Adrenal gland (tissue), 12 donors: ENCODE data around the gene REXO1. TPM values are rescaled to one million over a fixed set of nuclear protein-coding genes. Genes with fewer than 3 reads are reported as not detected.
"Not testable (repeated sequence)": the region's sequence is repeated elsewhere in the genome, so short reads cannot be mapped to it uniquely, and the experiment has no call there.

Source experiments
- DNase-seq, 7 donors: peaks; one replicate each; pipeline ENCODE4 v3.0.0-alpha.2; 2019 to 2020
- H3K27ac ChIP-seq, 5 donors: fragments of 200-600 bp; sonication (generic) in 4 of 5; 1 replicate in 3 of 5; 2 replicates in 2 of 5; pipeline versions ENCODE4 v1.5.1 to v1.8.0; 2016 to 2020; ENCODE audit warnings: mild to moderate bottlenecking in 1 of 5
- H3K27me3 ChIP-seq: fragments of 200-600 bp; 2 replicates; pipeline ENCODE4 v1.8.0; 2021
- H3K36me3 ChIP-seq, 2 donors: fragments of 200-600 bp; replicated peaks in 1 of 2; 1 replicate in 1 of 2; 2 replicates in 1 of 2; pipeline versions ENCODE4 v1.5.1 to v1.8.0; 2018 to 2022
- H3K4me1 ChIP-seq, 2 donors: fragments of 200-600 bp; replicated peaks in 1 of 2; 1 replicate in 1 of 2; 2 replicates in 1 of 2; pipeline versions ENCODE4 v1.5.1 to v1.8.0; 2018 to 2021
- H3K4me3 ChIP-seq, 4 donors: fragments of 200-600 bp; sonication (generic) in 3 of 4; one replicate each; pipeline ENCODE4 v1.5.1; 2016 to 2018
- H3K9me3 ChIP-seq, 3 donors: fragments of 200-600 bp; sonication (generic) in 1 of 3; replicated peaks in 1 of 3; 1 replicate in 2 of 3; 2 replicates in 1 of 3; pipeline versions ENCODE4 v1.5.1 to v1.8.0; 2016 to 2021
- CTCF ChIP-seq, 6 experiments: fragments of 450-650 bp in 4 of 6; fragments of 200-600 bp in 2 of 6; sonication (generic) in 1 of 6; IDR thresholded peaks; 1 replicate in 5 of 6; 2 replicates in 1 of 6; pipeline versions ENCODE4 v1.5.1 to v1.8.0; 2016 to 2021; ENCODE audit warnings: antibody characterized with exemption in 6 of 6, mild to moderate bottlenecking in 2 of 6, moderate library complexity in 1 of 6
- POLR2A ChIP-seq, 2 donors: fragments of 450-650 bp; IDR thresholded peaks; one replicate each; pipeline ENCODE4 v1.6.1; 2017; ENCODE audit warnings: antibody characterized with exemption in 2 of 2, mild to moderate bottlenecking in 2 of 2, moderate library complexity in 1 of 2
- WGBS, 4 donors: extraction: QIAGEN DNeasy Blood & Tissue Kit in 2 of 4; methylation state at CpG; one replicate each; pipeline versions ENCODE4 v1.1.5 to v1.1.7; 2013 to 2017; 5-methylcytosine and 5-hydroxymethylcytosine counted together
- intact Hi-C, 2 donors: fragments of 100-400 bp; cut with DNase I; formaldehyde crosslinking; loops; one replicate each; pipeline versions ENCODE4 v1.14.1 to v1.15.0; 2022 to 2023
- polyA plus RNA-seq, 3 donors: library from polyadenylated mRNA; stranded (reverse); fragments of 200-250 nt in 2 of 3; fragments of 350-450 nt in 1 of 3; fragmentation: Illumina TruSeq in 1 of 3; extraction: RNeasy Lipid Tissue Mini Kit (QIAGEN cat#74804) in 1 of 3; gene quantifications; one replicate each; pipeline ENCODE4 v1.2.3, GENCODE V29; 2013 to 2014
- total RNA-seq, 9 donors: library from RNA; depleted of rRNA in 4 of 9; stranded (reverse); fragments of >200 nt in 4 of 9; fragments of 120-200 nt in 1 of 9; fragmentation: NEBNext Ultra II Directional in 1 of 9; extraction: Animal tissue kit (Norgen Biotek cat#: 25700) in 1 of 9; gene quantifications; one replicate each; pipeline versions ENCODE4 v1.1.0 to v1.2.4, GENCODE V29; 2013 to 2023
- donor health status: healthy with polysubstance abuse.
- donor health status: Bipolar disorder and iron deficiency.
- donor health status: DM: yes; HTN: yes; CAD: no.
- donor health status: DM: no; HTN: no; CAD: no.
- donor health status: DM: no; HTN: no; CAD: no.
- donor health status: DM: yes; HTN: yes; CAD: no.

REXO1 gene
- total and polyA plus RNA-seq, 12 donors, result 9.3 to 155 (median 44.5) TPM

DNA sequence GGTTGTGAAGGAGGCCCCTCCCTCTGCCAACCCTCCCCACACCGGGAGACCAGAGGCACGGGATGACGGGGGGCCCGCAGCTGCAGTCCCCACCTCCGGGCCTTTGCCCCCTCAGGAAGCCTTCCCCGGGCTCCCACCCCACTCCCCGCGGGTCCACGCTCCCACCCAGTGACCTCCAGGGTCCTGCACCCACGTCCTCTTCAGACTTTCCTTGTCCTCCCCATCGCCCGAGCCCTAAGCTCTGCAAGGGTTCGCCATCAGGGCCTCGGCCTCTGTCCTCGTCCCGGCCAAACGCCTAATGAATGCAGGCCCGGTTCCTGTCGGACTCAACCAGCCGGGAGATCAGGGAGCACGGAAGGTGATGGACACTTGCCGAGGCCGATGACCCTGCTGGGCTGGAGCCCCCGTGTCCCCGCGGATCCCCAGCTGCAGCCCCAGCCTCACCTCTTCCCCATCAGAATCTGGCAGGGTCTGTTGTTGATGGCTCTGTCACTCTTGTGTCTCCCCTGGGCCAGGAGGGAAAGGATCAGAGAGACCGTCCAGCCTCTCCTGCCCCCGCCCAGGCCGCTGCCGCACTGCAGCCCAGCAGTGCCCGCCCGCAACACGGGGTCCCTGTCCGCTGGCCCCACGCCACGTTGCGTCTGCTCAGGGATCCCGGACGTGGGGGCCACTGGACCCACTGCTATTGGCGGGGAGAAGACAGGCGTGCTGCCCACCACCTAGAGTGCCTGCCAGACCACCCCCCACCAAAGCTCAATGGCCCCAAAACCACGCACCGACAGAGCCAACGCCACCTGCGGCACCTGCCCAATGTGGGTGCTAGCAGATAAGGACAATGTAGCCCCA lies 41.9 kb downstream of the REXO1 start:
- H3K4me1 ChIP-seq, result no peaks in the 10 kb centered on the region
- H3K27ac ChIP-seq, result no peak overlapping the region
- no peaks in the 10 kb centered on the region for H3K9me3 ChIP-seq
- no peaks in the 10 kb centered on the region for H3K36me3 ChIP-seq
- no peak for TF ChIP-seq POLR2A (IDR thresholded peaks at IDR 0.05)
- no peak for TF ChIP-seq CTCF (IDR thresholded peaks at IDR 0.05)
- no peaks in the 10 kb centered on the region for H3K27me3 ChIP-seq
- WGBS, 4 donors, result 84 to 92% (median 90%) methylated on average over 19 to 45 of the region's 45 CpGs
- no peak overlapping the region for H3K4me3 ChIP-seq
- intact Hi-C loops, result no loop called here
- DNase-seq, result no peak

GRCh38 chr19:1805401-1806183 lies 42.7 kb downstream of the REXO1 start:
- Histone ChIP-seq H3K27me3 (no peaks in the 10 kb centered on the region), H3K4me3 (no peak overlapping the region), H3K36me3 (no peaks in the 10 kb centered on the region), H3K9me3 (no peaks in the 10 kb centered on the region), H3K4me1 (no peaks in the 10 kb centered on the region), H3K27ac (no peak overlapping the region)
- WGBS, 4 donors, result 89 to 91% (median 90%) methylated on average over 7 to 24 of the region's 24 CpGs
- no peak for DNase-seq
- no peak for TF ChIP-seq CTCF (IDR thresholded peaks at IDR 0.05)
- TF ChIP-seq POLR2A (IDR thresholded peaks at IDR 0.05), result no peak
- intact Hi-C loops, result no loop called here

GRCh38 chr19:1804858-1805257 lies 43.4 kb downstream of the REXO1 start:
- intact Hi-C loops, result no loop called here
- no peak for DNase-seq
- Histone ChIP-seq H3K36me3 (no peaks in the 10 kb centered on the region), H3K4me3 (no peak overlapping the region), H3K9me3 (no peaks in the 10 kb centered on the region), H3K27me3 (no peaks in the 10 kb centered on the region), H3K27ac (no peak overlapping the region), H3K4me1 (no peaks in the 10 kb centered on the region)
- TF ChIP-seq CTCF (IDR thresholded peaks at IDR 0.05), result no peak
- no peak for TF ChIP-seq POLR2A (IDR thresholded peaks at IDR 0.05)
- WGBS, 4 donors, result 90 to 97% (median 95%) methylated on average over 5 to 6 of the region's 6 CpGs

- DNase-seq, result no peak
- Histone ChIP-seq H3K9me3 (no peaks in the 10 kb centered on the region), H3K4me1 (peaks cover 0 to 5% of the 10 kb centered on the region in 2 donors), H3K4me3 (no peak overlapping the region), H3K36me3 (no peaks in the 10 kb centered on the region), H3K27ac (no peak overlapping the region), H3K27me3 (no peaks in the 10 kb centered on the region)
- intact Hi-C loops, result loop anchor here in 1 of 2 donors (10.0 kb wide), 1 partner anchor 125 kb away; no protein-coding TSS in a partner anchor
- no peak for TF ChIP-seq CTCF (IDR thresholded peaks at IDR 0.05)
- TF ChIP-seq POLR2A (IDR thresholded peaks at IDR 0.05), result no peak
- 89 to 93% (median 92%) methylated on average over 29 to 36 of the region's 36 CpGs for WGBS, 4 donors
Measured at GRCh38 chr19:1799695-1800342, 48.5 kb downstream of the REXO1 start.

- intact Hi-C loops, result loop anchor here in 1 of 2 donors (10.0 kb wide), 1 partner anchor 123 kb away; no protein-coding TSS in a partner anchor
- not testable (repeated sequence) for H3K4me1 ChIP-seq
- 90 to 92% (median 92%) methylated on average over 7 of the region's 7 CpGs for WGBS, 4 donors
Measured at GRCh38 chr19:1797313-1797712, 51.0 kb downstream of the REXO1 start.

More at GRCh38 chr19:1797313-1797712, 51.0 kb downstream of the REXO1 start:
- not testable (repeated sequence) for H3K27me3 ChIP-seq, H3K4me3 ChIP-seq, DNase-seq, H3K27ac ChIP-seq, H3K9me3 ChIP-seq, H3K36me3 ChIP-seq
